CD4-positive, alpha-beta T cell (primary cell): Measurements from ENCODE around the gene RASA3. TPM values are rescaled to one million over a fixed set of nuclear protein-coding genes. Genes with fewer than 3 reads are reported as not detected.

ENCODE experiments used
- ATAC-seq: fragments of 200-7000 bp; cut with Tn5 transposase; one replicate; pipeline ENCODE4 v1.10.0; 2022; ENCODE audit warnings: mild to moderate bottlenecking; ENCODE audit not compliant: poor library complexity
- CTCF ChIA-PET: fragments of 350-600 bp; sonication (Branson Sonifier 250); formaldehyde crosslinking; loops from one replicate; lab custom pipeline; 2021; ENCODE audit warnings: antibody characterized with exemption, inconsistent platforms; lab: Charles Lee
- POLR2A ChIA-PET: fragments of 350-600 bp; sonication (Branson Sonifier 250); formaldehyde crosslinking; loops from one replicate; lab custom pipeline; 2021; ENCODE audit warnings: antibody characterized with exemption, inconsistent platforms; lab: Charles Lee
- DNase-seq, 14 experiments: peaks; one replicate each; pipeline ENCODE4 v3.0.0-alpha.2; 2013 to 2020; ENCODE audit warnings: mixed read lengths in 2 of 14
- H3K27ac ChIP-seq, 2 donors: one replicate each; pipeline versions ENCODE4 v1.5.1 to v1.7.0; 2013; ENCODE audit warnings: low read length in 2 of 2, low read depth in 1 of 2, mild to moderate bottlenecking in 1 of 2
- H3K27me3 ChIP-seq, 2 experiments: 1 replicate in 1 of 2; 2 replicates in 1 of 2; pipeline versions ENCODE4 v1.6.1 to v1.7.0; 2013; ENCODE audit warnings: low read length in 2 of 2, control low read depth in 1 of 2, mild to moderate bottlenecking in 1 of 2, moderate library complexity in 1 of 2; ENCODE audit not compliant: insufficient read depth in 2 of 2, control insufficient read depth in 1 of 2
- H3K36me3 ChIP-seq: one replicate; pipeline ENCODE4 v1.6.1; 2013; ENCODE audit warnings: low read length, control low read depth; ENCODE audit not compliant: insufficient read depth
- H3K4me1 ChIP-seq: one replicate; pipeline ENCODE4 v1.6.1; 2013; ENCODE audit warnings: low read length, control low read depth; ENCODE audit not compliant: insufficient read depth
- H3K4me3 ChIP-seq: one replicate; pipeline ENCODE4 v1.5.1; 2013; ENCODE audit warnings: mild to moderate bottlenecking, low read length, moderate library complexity
- H3K9me3 ChIP-seq, 2 experiments: 1 replicate in 1 of 2; 2 replicates in 1 of 2; pipeline versions ENCODE4 v1.6.1 to v1.7.0; 2013; ENCODE audit warnings: low read length in 2 of 2, mild to moderate bottlenecking in 2 of 2, control low read depth in 1 of 2, moderate library complexity in 1 of 2; ENCODE audit not compliant: control insufficient read depth in 1 of 2, insufficient read depth in 1 of 2
- H3K27ac Mint-ChIP-seq: one replicate; pipeline ENCODE4 v1.8.0; 2020; ENCODE audit warnings: mixed read lengths
- H3K27me3 Mint-ChIP-seq: one replicate; pipeline ENCODE4 v1.8.0; 2021; ENCODE audit warnings: mixed read lengths
- H3K36me3 Mint-ChIP-seq: one replicate; pipeline ENCODE4 v1.8.0; 2021; ENCODE audit warnings: low read depth, mixed read lengths
- H3K4me1 Mint-ChIP-seq: one replicate; pipeline ENCODE4 v1.8.0; 2021; ENCODE audit warnings: low read depth, mixed read lengths
- H3K4me3 Mint-ChIP-seq: one replicate; pipeline ENCODE4 v1.8.0; 2020; ENCODE audit warnings: mild to moderate bottlenecking, mixed read lengths
- H3K9me3 Mint-ChIP-seq: one replicate; pipeline ENCODE4 v1.8.0; 2020; ENCODE audit warnings: mixed read lengths
- CTCF ChIP-seq: fragments of 200-600 bp; IDR thresholded peaks from one replicate; pipeline ENCODE4 v1.8.0; 2022; ENCODE audit warnings: antibody characterized with exemption, mild to moderate bottlenecking
- intact Hi-C, 2 experiments: fragments of 100-400 bp; cut with DNase I in 1 of 2; cut with micrococcal nuclease in 1 of 2; formaldehyde crosslinking; loops; one replicate each; pipeline versions ENCODE4 v1.15.1 to v1.9.0; 2023 to 2025; cut with DNase I, micrococcal nuclease
- total RNA-seq, 174 experiments: library from RNA in 2 of 174; stranded (reverse) in 2 of 174; gene quantifications; one replicate each; pipeline ENCODE4 v1.2.3 and lab custom pipeline; 2021 to 2026

RASA3 gene
- total RNA-seq, 2 experiments from 2014 or later: 181 to 184 TPM

GRCh38 chr13:114167885-114168284 lies 35.5 kb upstream of the RASA3 start:
- ChIA-PET POLR2A (interaction anchor here (1.1 to 3.6 kb wide), 5 partner anchors 11 to 27 kb away, joined by 3 to 19 read pairs (median 3); no protein-coding TSS in a partner anchor), CTCF (no interaction called here)
- DNase-seq (no peak), ATAC-seq (peak; percentile 50)
- Mint-ChIP-seq H3K9me3 (peaks cover 5% of the 10 kb centered on the region), H3K36me3 (peaks cover 9% of the 10 kb centered on the region), H3K27me3 (no peaks in the 10 kb centered on the region), H3K4me3 (peak overlapping the region; percentile 39), H3K4me1 (peaks cover 50% of the 10 kb centered on the region), H3K27ac (peak overlapping the region; percentile 85)
- H3K36me3 ChIP-seq: no peaks in the 10 kb centered on the region
- H3K27ac ChIP-seq: no peak overlapping the region
- no peaks in the 10 kb centered on the region for H3K27me3 ChIP-seq
- TF ChIP-seq CTCF: no peak
- no peak overlapping the region for H3K4me3 ChIP-seq
- intact Hi-C loops: loop anchor here in 1 of 2 experiments (2.0 to 5.0 kb wide), 2 partner anchors 27 to 39 kb away; no protein-coding TSS in a partner anchor
- peaks cover 4 to 10% of the 10 kb centered on the region in 2 experiments for H3K9me3 ChIP-seq
- peaks cover 44% of the 10 kb centered on the region for H3K4me1 ChIP-seq

GRCh38 chr13:114167426-114167825 lies 35.0 kb upstream of the RASA3 start:
- Histone ChIP-seq H3K4me3 (no peak overlapping the region), H3K36me3 (no peaks in the 10 kb centered on the region), H3K9me3 (peaks cover 4 to 5% of the 10 kb centered on the region in 2 experiments), H3K4me1 (peaks cover 48% of the 10 kb centered on the region), H3K27ac (no peak overlapping the region), H3K27me3 (no peaks in the 10 kb centered on the region)
- H3K4me1 Mint-ChIP-seq: peaks cover 55% of the 10 kb centered on the region
- peaks cover 5% of the 10 kb centered on the region for H3K9me3 Mint-ChIP-seq
- H3K4me3 Mint-ChIP-seq: peak overlapping the region; percentile 39
- ATAC-seq (peak; percentile 59), DNase-seq (peak in 2 of 14 experiments; percentile 50)
- H3K27me3 Mint-ChIP-seq: no peaks in the 10 kb centered on the region
- intact Hi-C loops: loop anchor here in 1 of 2 experiments (2.0 to 5.0 kb wide), 2 partner anchors 27 to 40 kb away; no protein-coding TSS in a partner anchor
- CTCF ChIA-PET: interaction anchor here (1.4 kb wide), 1 partner anchor 20 kb away, joined by 3 read pairs; no protein-coding TSS in a partner anchor
- H3K36me3 Mint-ChIP-seq: peaks cover 8% of the 10 kb centered on the region
- peak overlapping the region; percentile 85 for H3K27ac Mint-ChIP-seq
- no peak for TF ChIP-seq CTCF
- POLR2A ChIA-PET: interaction anchor here (1.1 to 3.6 kb wide), 5 partner anchors 10 to 26 kb away, joined by 3 to 19 read pairs (median 3); no protein-coding TSS in a partner anchor

GRCh38 chr13:114166381-114167131 lies 34.1 kb upstream of the RASA3 start:
- Histone ChIP-seq H3K36me3 (no peaks in the 10 kb centered on the region), H3K27me3 (no peaks in the 10 kb centered on the region), H3K4me1 (peaks cover 57% of the 10 kb centered on the region), H3K4me3 (no peak overlapping the region), H3K27ac (no peak overlapping the region), H3K9me3 (no peaks in the 10 kb centered on the region)
- Mint-ChIP-seq H3K27me3 (no peaks in the 10 kb centered on the region), H3K9me3 (no peaks in the 10 kb centered on the region), H3K36me3 (peaks cover under 1% of the 10 kb centered on the region), H3K4me3 (no peak overlapping the region), H3K27ac (peak overlapping the region; percentile 85), H3K4me1 (peaks cover 64% of the 10 kb centered on the region)
- no peak for DNase-seq
- no peak for ATAC-seq
- intact Hi-C loops: loop anchor here in 1 of 2 experiments (2.0 to 5.0 kb wide), 2 partner anchors 28 to 41 kb away; no protein-coding TSS in a partner anchor
- ChIA-PET CTCF (interaction anchor here (1.4 kb wide), 1 partner anchor 21 kb away, joined by 3 read pairs; no protein-coding TSS in a partner anchor), POLR2A (interaction anchor here (0.8 to 3.6 kb wide), 8 partner anchors 10 to 26 kb away, joined by 3 to 19 read pairs (median 3); no protein-coding TSS in a partner anchor)
- no peak for TF ChIP-seq CTCF
